ENCODE results near the gene WAS. TPM values are rescaled to one million over a fixed set of nuclear protein-coding genes. Genes with fewer than 3 reads are reported as not detected.
A peak's percentile ranks its signal among the peaks of the same experiment; 100 is the strongest.

WAS gene
- polyA plus RNA-seq, 1 experiment, result 0.12 TPM

DNA sequence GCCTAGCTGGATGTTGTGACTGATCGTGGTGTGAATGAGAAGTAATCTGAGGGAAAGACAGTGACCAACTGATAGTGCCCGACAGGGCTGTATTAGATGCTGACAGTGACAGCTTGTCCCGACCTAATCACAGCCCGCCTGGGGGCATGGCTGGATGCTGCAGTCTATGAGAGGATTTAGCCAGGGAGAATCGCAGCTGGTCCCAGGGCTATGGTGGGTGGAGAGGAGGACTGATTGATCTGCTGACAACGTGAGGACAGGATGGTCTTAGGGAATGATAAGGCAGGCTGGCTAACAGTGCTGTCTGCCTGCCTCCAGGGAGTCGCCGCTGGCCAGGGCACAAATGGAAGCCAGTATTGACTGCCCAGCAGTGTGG is 12.3 kb downstream of the WAS start:
- Histone ChIP-seq H3K4me3 (ENCODE audit: low read depth, low read length) (peak overlapping the region; percentile 60), H3K27me3 (ENCODE audit: control insufficient read depth, insufficient read depth, low read length) (no peaks in the 10 kb centered on the region), H3K36me3 (ENCODE audit: control insufficient read depth, insufficient read depth, low read length) (peaks cover under 1% of the 10 kb centered on the region; the same call in 1 of the 2 replicates)
- DNase-seq (ENCODE audit: low read depth), result no peak
- CTCF ChIA-PET, result interaction anchor here (0.7 kb wide), 1 partner anchor 334 kb away, joined by 3 read pairs; no protein-coding TSS in a partner anchor
- no peak for TF ChIP-seq CTCF (IDR thresholded peaks at IDR 0.05; ENCODE audit: insufficient read depth, low read depth, low read length)
- POLR2A ChIA-PET, result interaction anchor here (1.0 kb wide), 1 partner anchor 41 kb away, joined by 3 read pairs; no protein-coding TSS in a partner anchor

DNA sequence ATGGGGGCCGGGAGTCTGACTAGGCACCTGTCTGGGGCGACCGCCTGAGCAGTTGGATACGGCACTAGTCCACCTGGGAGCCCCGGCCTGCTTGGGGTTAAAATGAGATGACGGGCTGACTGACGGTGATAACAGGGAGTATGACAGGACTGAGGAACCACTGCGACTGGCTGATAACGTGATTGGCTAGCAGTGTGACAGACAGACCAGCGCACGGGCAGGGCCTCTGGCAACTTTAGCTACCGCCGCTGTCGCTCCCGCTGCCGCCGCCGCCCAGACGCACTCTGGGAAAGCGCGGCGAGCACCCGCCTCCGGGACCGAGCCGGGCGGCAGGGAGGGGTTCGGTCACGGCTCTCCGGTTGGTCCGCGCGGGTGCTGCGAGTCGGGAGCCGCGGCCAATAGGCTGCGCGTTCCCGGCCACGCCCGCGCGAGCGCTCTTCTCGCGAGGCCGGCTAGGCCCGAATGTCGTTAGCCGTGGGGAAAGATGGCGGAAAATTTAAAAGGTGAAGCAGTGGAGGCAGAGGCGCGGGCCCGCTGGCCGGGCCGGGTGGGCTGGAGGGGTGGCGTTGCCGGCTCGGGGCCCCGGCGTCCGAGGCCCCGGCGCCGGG is 12.8 kb downstream of the WAS start, which contains the start of gene SUV39H1:
SUV39H1 (plus strand) TSS at position 434 of the 608 bp plus-strand sequence; CDS start at position 485, 51 bp downstream.
- CTCF ChIA-PET, result no interaction called here
- Histone ChIP-seq H3K36me3 (ENCODE audit: control insufficient read depth, insufficient read depth, low read length) (peaks cover 2% of the 10 kb centered on the region; the same call in 1 of the 2 replicates), H3K27me3 (ENCODE audit: control insufficient read depth, insufficient read depth, low read length) (no peaks in the 10 kb centered on the region), H3K4me3 (ENCODE audit: low read depth, low read length) (peak within 1 kb of the TSS; percentile 60)
- POLR2A ChIA-PET, result interaction anchor here (1.0 kb wide), 1 partner anchor 41 kb away, joined by 3 read pairs; no protein-coding TSS in a partner anchor
- DNase-seq (ENCODE audit: low read depth), result no peak
- TF ChIP-seq CTCF (IDR thresholded peaks at IDR 0.05; ENCODE audit: insufficient read depth, low read depth, low read length), result no peak

DNA sequence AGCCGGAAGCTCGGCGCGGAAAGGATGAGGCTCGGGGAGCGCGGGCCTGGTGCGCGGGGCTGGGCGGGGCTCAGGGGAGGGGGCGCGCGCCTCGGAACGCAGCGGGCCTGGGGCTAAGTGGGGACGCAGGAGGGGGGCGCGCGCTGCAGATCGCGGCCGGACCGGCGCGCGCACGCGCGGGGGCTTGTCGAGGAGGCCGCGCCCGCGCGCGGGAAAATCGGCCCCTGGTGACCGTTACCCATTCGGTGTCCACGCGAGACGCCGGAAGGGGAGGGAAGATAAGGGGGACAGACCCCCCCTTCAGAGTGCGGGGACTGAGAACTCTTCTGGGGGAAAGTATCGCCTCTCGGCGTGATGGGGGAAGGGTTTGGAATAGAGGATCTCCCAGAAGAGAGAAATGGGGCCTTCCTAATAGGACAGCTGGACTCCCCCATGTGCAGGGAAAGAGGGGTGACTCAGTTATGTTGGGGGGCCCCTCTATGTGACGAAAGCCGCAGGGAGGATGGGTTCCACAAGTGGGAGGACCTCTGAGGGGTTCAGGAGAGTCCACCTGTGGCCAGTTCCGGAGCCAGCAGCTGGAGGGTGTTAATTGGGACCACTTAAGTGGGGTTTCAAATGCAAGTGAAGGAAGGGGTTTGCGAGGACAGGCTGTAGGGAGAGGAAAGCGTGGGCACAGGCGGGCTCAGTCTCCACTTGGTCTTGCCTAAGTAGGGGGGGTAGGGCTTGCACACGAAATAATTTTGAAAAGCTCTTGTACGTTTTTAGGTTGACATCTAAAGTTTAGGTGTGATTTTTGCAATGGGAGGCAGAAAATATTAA is 13.5 kb downstream of the WAS start:
- Histone ChIP-seq H3K36me3 (ENCODE audit: control insufficient read depth, insufficient read depth, low read length) (peaks cover 2% of the 10 kb centered on the region; the same call in 1 of the 2 replicates), H3K4me3 (ENCODE audit: low read depth, low read length) (peak overlapping the region; percentile 60), H3K27me3 (ENCODE audit: control insufficient read depth, insufficient read depth, low read length) (no peaks in the 10 kb centered on the region)
- TF ChIP-seq CTCF (IDR thresholded peaks at IDR 0.05; ENCODE audit: insufficient read depth, low read depth, low read length), result no peak
- ChIA-PET POLR2A (interaction anchor here (1.0 kb wide), 1 partner anchor 40 kb away, joined by 3 read pairs; no protein-coding TSS in a partner anchor), CTCF (no interaction called here)
- no peak for DNase-seq (ENCODE audit: low read depth)

GRCh38 chrX:48698306-48698705 is 14.7 kb downstream of the WAS start:
- no peak overlapping the region for H3K4me3 ChIP-seq (ENCODE audit: low read depth, low read length)
- no peak for TF ChIP-seq CTCF (IDR thresholded peaks at IDR 0.05; ENCODE audit: insufficient read depth, low read depth, low read length)
- CTCF ChIA-PET, result no interaction called here
- POLR2A ChIA-PET, result no interaction called here
- no peak for DNase-seq (ENCODE audit: low read depth)
- no peaks in the 10 kb centered on the region for H3K27me3 ChIP-seq (ENCODE audit: control insufficient read depth, insufficient read depth, low read length)
- peaks cover 2% of the 10 kb centered on the region; the same call in 1 of the 2 replicates for H3K36me3 ChIP-seq (ENCODE audit: control insufficient read depth, insufficient read depth, low read length)

GRCh38 chrX:48700246-48700645 is 16.6 kb downstream of the WAS start:
- ChIA-PET POLR2A (no interaction called here), CTCF (no interaction called here)
- TF ChIP-seq CTCF (IDR thresholded peaks at IDR 0.05; ENCODE audit: insufficient read depth, low read depth, low read length), result no peak
- DNase-seq (ENCODE audit: low read depth), result no peak
- Histone ChIP-seq H3K4me3 (ENCODE audit: low read depth, low read length) (no peak overlapping the region), H3K27me3 (ENCODE audit: control insufficient read depth, insufficient read depth, low read length) (no peaks in the 10 kb centered on the region), H3K36me3 (ENCODE audit: control insufficient read depth, insufficient read depth, low read length) (peaks cover 2% of the 10 kb centered on the region; the same call in 1 of the 2 replicates)

Data from BJ (cell line).